ENCODE data around the gene SLC6A18. TPM values are rescaled to one million over a fixed set of nuclear protein-coding genes. Genes with fewer than 3 reads are reported as not detected.

The SLC6A18 gene
- total RNA-seq, 1 donor: not detected

- no peak for DNase-seq (ENCODE audit: low read depth in 2 of 3, low spot score in 2 of 3)
Observed at GRCh38 chr5:1214163-1214935, 10.8 kb upstream of the SLC6A18 start.

GRCh38 chr5:1214936-1215220 is 10.3 kb upstream of the SLC6A18 start:
- DNase-seq (ENCODE audit: low read depth in 2 of 3, low spot score in 2 of 3): no peak

- no peak for DNase-seq (ENCODE audit: low read depth in 2 of 3, low spot score in 2 of 3)
Observed at GRCh38 chr5:1215320-1216096, 9.7 kb upstream of the SLC6A18 start.

- no peak for DNase-seq (ENCODE audit: low read depth in 2 of 3, low spot score in 2 of 3)
Observed at GRCh38 chr5:1216211-1216917, 8.8 kb upstream of the SLC6A18 start.

- no peak for DNase-seq (ENCODE audit: low read depth in 2 of 3, low spot score in 2 of 3)
Observed at GRCh38 chr5:1216918-1217295, 8.3 kb upstream of the SLC6A18 start.

GRCh38 chr5:1217596-1218206 is 7.5 kb upstream of the SLC6A18 start:
- no peak for DNase-seq (ENCODE audit: low read depth in 2 of 3, low spot score in 2 of 3)

- DNase-seq (ENCODE audit: low read depth in 2 of 3, low spot score in 2 of 3): no peak
Observed at GRCh38 chr5:1218351-1219080, 6.7 kb upstream of the SLC6A18 start.

- DNase-seq (ENCODE audit: low read depth in 2 of 3, low spot score in 2 of 3): no peak
Observed at GRCh38 chr5:1219098-1219767, 5.9 kb upstream of the SLC6A18 start.

- no peak for DNase-seq (ENCODE audit: low read depth in 2 of 3, low spot score in 2 of 3)
Observed at GRCh38 chr5:1219768-1220100, 5.4 kb upstream of the SLC6A18 start.

- DNase-seq (ENCODE audit: low read depth in 2 of 3, low spot score in 2 of 3): no peak
Observed at GRCh38 chr5:1220351-1220750, 4.8 kb upstream of the SLC6A18 start.

- DNase-seq (ENCODE audit: low read depth in 2 of 3, low spot score in 2 of 3): no peak
Observed at GRCh38 chr5:1220831-1221230, 4.3 kb upstream of the SLC6A18 start.

- DNase-seq (ENCODE audit: low read depth in 2 of 3, low spot score in 2 of 3): no peak
Observed at GRCh38 chr5:1221721-1222120, 3.5 kb upstream of the SLC6A18 start.

GRCh38 chr5:1222147-1222546 is 3.0 kb upstream of the SLC6A18 start:
- DNase-seq (ENCODE audit: low read depth in 2 of 3, low spot score in 2 of 3): no peak

GRCh38 chr5:1222621-1223277 is 2.4 kb upstream of the SLC6A18 start:
- no peak for DNase-seq (ENCODE audit: low read depth in 2 of 3, low spot score in 2 of 3)

- DNase-seq (ENCODE audit: low read depth in 2 of 3, low spot score in 2 of 3): no peak
Observed at GRCh38 chr5:1223278-1223670, 1.9 kb upstream of the SLC6A18 start.

- DNase-seq (ENCODE audit: low read depth in 2 of 3, low spot score in 2 of 3): no peak
Observed at GRCh38 chr5:1224631-1225030, 550 bp upstream of the SLC6A18 start.

- DNase-seq (ENCODE audit: low read depth in 2 of 3, low spot score in 2 of 3): no peak
Observed at GRCh38 chr5:1226231-1226630, 1.1 kb downstream of the SLC6A18 start.

GRCh38 chr5:1226839-1227581 is 1.8 kb downstream of the SLC6A18 start:
- no peak for DNase-seq (ENCODE audit: low read depth in 2 of 3, low spot score in 2 of 3)

GRCh38 chr5:1227667-1228066 is 2.5 kb downstream of the SLC6A18 start:
- no peak for DNase-seq (ENCODE audit: low read depth in 2 of 3, low spot score in 2 of 3)

Data from hematopoietic multipotent progenitor cell (in vitro differentiated cells).